K562 (cell line): ENCODE data around the gene CDCA3. TPM values are rescaled to one million over a fixed set of nuclear protein-coding genes. Genes with fewer than 3 reads are reported as not detected.
A peak's percentile ranks its signal among the peaks of the same experiment; 100 is the strongest.

Experiments
- CBFA2T3 ChIP-seq: fragments of 450-650 bp; IDR thresholded peaks from 2 replicates; pipeline ENCODE4 v1.6.1; 2017
- CBX8 ChIP-seq: fragments of 200-600 bp; sonication (generic); IDR thresholded peaks from 2 replicates; pipeline ENCODE4 v1.6.1; 2012; ENCODE audit warnings: borderline replicate concordance, mixed run types, low read depth, mild to moderate bottlenecking, moderate library complexity, mixed read lengths, low read length, control low read depth, inconsistent platforms; ENCODE audit not compliant: poor library complexity, severe bottlenecking; ENCODE audit errors: extremely low read depth
- CHCHD3 ChIP-seq: fragments of 250-450 bp; sonication (Bioruptor Pico); IDR thresholded peaks from 2 replicates; pipeline ENCODE4 v2.1.2; 2022; ENCODE audit warnings: mild to moderate bottlenecking
- ETV6 ChIP-seq, 3 experiments: fragments of 150-350 bp in 1 of 3; sonication (generic) in 1 of 3; formaldehyde crosslinking in 1 of 3; IDR thresholded peaks; 2 replicates each; pipeline versions ENCODE4 v1.6.1 to v1.8.0; 2014 to 2022; ENCODE audit warnings: borderline replicate concordance in 2 of 3, low read depth in 2 of 3, antibody characterized with exemption in 1 of 3, low read length in 1 of 3, mild to moderate bottlenecking in 1 of 3, missing genetic modification reagents in 1 of 3
- FOXA3 ChIP-seq, 2 experiments: fragments of 450-650 bp in 1 of 2; sonication (generic) in 1 of 2; formaldehyde crosslinking; IDR thresholded peaks in 1 of 2; conservative IDR thresholded peaks in 1 of 2; 2 replicates each; pipeline versions ENCODE4 v1.4.0 to v1.8.0; 2020 to 2022; ENCODE audit warnings: mild to moderate bottlenecking in 2 of 2, missing genetic modification reagents in 1 of 2
- JUN ChIP-seq, 2 experiments: sonication (generic) in 1 of 2; formaldehyde crosslinking in 1 of 2; IDR thresholded peaks; 2 replicates each; pipeline versions ENCODE4 v1.6.1 to v1.8.0; 2012 to 2022; ENCODE audit warnings: borderline replicate concordance in 2 of 2, mild to moderate bottlenecking in 2 of 2, improper control_type of control experiment in 1 of 2, low read depth in 1 of 2, low read length in 1 of 2, missing genetic modification reagents in 1 of 2
- MBD2 ChIP-seq: sonication (generic); IDR thresholded peaks from 2 replicates; pipeline ENCODE4 v1.6.1; 2016; ENCODE audit warnings: low read depth, borderline replicate concordance
- NR2C1 ChIP-seq, 2 experiments: fragments of 450-650 bp; IDR thresholded peaks; 2 replicates each; pipeline ENCODE4 v1.6.1; 2017; ENCODE audit warnings: mild to moderate bottlenecking in 2 of 2, antibody characterized with exemption in 1 of 2, inconsistent platforms in 1 of 2, missing compliant biosample characterization in 1 of 2, missing genetic modification characterization in 1 of 2
- TCF7 ChIP-seq: sonication (generic); IDR thresholded peaks from 2 replicates; pipeline ENCODE4 v1.6.1; 2016; ENCODE audit warnings: antibody characterized with exemption, borderline replicate concordance
- U2AF2 ChIP-seq: fragments of 200-400 bp; formaldehyde crosslinking; optimal IDR thresholded peaks from 2 replicates; pipeline ENCODE3; 2017; ENCODE audit warnings: low read depth, mild to moderate bottlenecking, low read length
- ZNF224 ChIP-seq: sonication (generic); formaldehyde crosslinking; IDR thresholded peaks from 2 replicates; pipeline ENCODE4 v1.8.0; 2022; ENCODE audit warnings: mild to moderate bottlenecking, missing genetic modification reagents
- ZNF57 ChIP-seq: fragments of 450-650 bp; formaldehyde crosslinking; IDR thresholded peaks from 2 replicates; pipeline ENCODE4 v1.4.0; 2020; ENCODE audit warnings: mild to moderate bottlenecking, moderate library complexity
- polyA plus RNA-seq, 8 experiments: library from polyadenylated mRNA; depleted of rRNA in 4 of 8; stranded (reverse) in 5 of 8; unstranded in 3 of 8; fragments of >200 nt; fragmentation: Nextera tagmentation in 2 of 8; fragmentation: Illumina TruSeq in 1 of 8; extraction: Ambion mirVana in 2 of 8; extraction: Trizol in 1 of 8; gene quantifications; 2 replicates each; pipeline versions ENCODE4 v1.2.1 to v1.2.3, GENCODE V29; 2011 to 2014; ENCODE audit warnings: inconsistent platforms in 1 of 8, missing spikeins in 1 of 8
- total RNA-seq, 7 experiments: library from RNA; depleted of rRNA in 6 of 7; stranded (reverse); fragments of >200 nt in 6 of 7; fragmentation: Illumina TruSeq in 2 of 7; extraction: Trizol in 2 of 7; gene quantifications; 2 replicates each; pipeline versions ENCODE4 v1.2.1 to v1.2.3, GENCODE V29; 2011 to 2021; ENCODE audit warnings: low replicate concordance in 1 of 7
- TF ChIP-seq, protein P1 (sequence below): fragments of 250-450 bp; sonication (Bioruptor Pico); IDR thresholded peaks from 2 replicates; pipeline ENCODE4 v1.5.0; 2021
- TF ChIP-seq, protein P2 (sequence below): fragments of 450-650 bp; IDR thresholded peaks from 2 replicates; pipeline ENCODE4 v1.6.1; 2016; ENCODE audit warnings: low read depth, mild to moderate bottlenecking, moderate library complexity
- TF ChIP-seq, protein P3 (sequence below): fragments of 250-450 bp; sonication (Bioruptor Pico); IDR thresholded peaks from 2 replicates; pipeline ENCODE4 v1.4.0; 2020; ENCODE audit warnings: mild to moderate bottlenecking
- TF ChIP-seq, protein P4 (sequence below): sonication (generic); formaldehyde crosslinking; IDR thresholded peaks from 2 replicates; pipeline ENCODE4 v1.8.1; 2023; ENCODE audit warnings: missing genetic modification reagents, mild to moderate bottlenecking, borderline replicate concordance

CDCA3 gene
- total and polyA plus RNA-seq, 9 of the 15 experiments (the other 6 are each of a cell fraction or from before 2014, with no cell fraction given) = 24.2 to 80.8 (median 55.1) TPM

DNA sequence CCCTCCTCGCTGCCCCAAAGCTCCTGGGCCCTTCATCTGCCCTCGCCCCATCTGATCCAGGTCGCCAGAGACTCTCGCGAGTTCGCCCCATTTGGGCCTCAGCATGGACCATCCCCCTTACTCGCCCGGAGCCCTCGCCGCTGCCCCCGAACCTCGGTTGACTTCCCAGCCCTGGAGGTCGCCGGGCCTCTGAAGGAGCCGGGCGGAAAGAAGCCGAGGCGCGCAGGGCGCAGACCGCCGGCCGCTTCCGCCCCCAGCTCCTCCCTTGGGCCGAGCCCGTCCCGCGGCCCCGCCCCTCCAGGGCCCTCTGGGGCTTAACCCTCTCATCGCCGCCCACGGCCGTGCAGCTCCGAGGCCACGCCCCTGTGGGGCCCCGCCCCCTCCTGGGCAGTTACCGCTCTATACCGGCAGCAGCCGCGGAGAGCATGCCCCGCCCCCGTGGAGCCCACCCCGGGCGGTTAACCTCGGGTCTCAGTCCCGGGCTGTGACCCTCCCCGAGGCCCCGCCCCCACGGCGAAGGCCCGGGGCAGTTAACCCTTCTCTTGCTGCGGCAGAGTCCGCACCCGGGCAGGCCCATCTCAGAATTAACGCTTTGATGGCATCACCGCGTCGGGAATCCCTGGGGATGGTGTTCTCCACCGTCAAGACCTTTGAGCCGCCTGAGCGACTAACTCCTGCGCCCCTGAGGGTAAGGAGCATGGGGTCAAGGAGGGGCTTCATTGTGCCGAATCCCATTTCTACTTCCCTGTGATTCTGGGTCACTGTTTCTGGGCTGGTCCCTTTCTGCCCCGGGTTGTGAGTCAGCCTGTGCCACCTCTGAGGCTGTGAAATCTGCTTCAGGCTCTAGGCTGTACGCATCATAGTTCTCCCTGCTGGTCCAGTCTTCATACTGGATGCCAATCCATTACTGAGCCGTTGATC, 22.3 kb upstream of the CDCA3 start, which contains the start of gene SPSB2 (continued):
- TF ChIP-seq, protein P1, sequence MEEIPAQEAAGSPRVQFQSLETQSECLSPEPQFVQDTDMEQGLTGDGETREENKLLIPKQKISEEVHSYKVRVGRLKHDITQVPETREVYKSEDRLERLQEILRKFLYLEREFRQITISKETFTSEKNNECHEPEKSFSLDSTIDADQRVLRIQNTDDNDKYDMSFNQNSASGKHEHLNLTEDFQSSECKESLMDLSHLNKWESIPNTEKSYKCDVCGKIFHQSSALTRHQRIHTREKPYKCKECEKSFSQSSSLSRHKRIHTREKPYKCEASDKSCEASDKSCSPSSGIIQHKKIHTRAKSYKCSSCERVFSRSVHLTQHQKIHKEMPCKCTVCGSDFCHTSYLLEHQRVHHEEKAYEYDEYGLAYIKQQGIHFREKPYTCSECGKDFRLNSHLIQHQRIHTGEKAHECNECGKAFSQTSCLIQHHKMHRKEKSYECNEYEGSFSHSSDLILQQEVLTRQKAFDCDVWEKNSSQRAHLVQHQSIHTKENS (CRISPR knock-in tag) = no peak
- TF ChIP-seq ETV6 (IDR thresholded peaks at IDR 0.05; ENCODE audit: borderline replicate concordance in 1 of 2, low read depth in 2 of 2, low read length in 1 of 2) (no peak), ETV6 (CRISPR knock-in tag; IDR thresholded peaks at IDR 0.05; ENCODE audit: borderline replicate concordance) (no peak), U2AF2 (no peak), ZNF224 (CRISPR knock-in tag) (no peak), MBD2 (no peak; the same call in 1 of the 2 replicates), ZNF57 (no peak), NR2C1 (IDR thresholded peaks at IDR 0.05) (peak; percentile 28; the same call in 1 of the 2 replicates), NR2C1 (tag; IDR thresholded peaks at IDR 0.05) (0 out of 2 replicates have a peak, but pooled peaks have one; percentile 40), JUN (IDR thresholded peaks at IDR 0.05; ENCODE audit: borderline replicate concordance, low read depth, low read length) (no peak), JUN (CRISPR knock-in tag; IDR thresholded peaks at IDR 0.05; ENCODE audit: borderline replicate concordance) (no peak), CBFA2T3 (no peak), FOXA3 (CRISPR knock-in tag; conservative IDR thresholded peaks at IDR 0.05 in 1 of 2, IDR thresholded peaks at IDR 0.05 in 1 of 2) (no peak), CBX8 (no peak), CHCHD3 (CRISPR knock-in tag) (no peak), TCF7 (no peak)
- TF ChIP-seq, protein P2, sequence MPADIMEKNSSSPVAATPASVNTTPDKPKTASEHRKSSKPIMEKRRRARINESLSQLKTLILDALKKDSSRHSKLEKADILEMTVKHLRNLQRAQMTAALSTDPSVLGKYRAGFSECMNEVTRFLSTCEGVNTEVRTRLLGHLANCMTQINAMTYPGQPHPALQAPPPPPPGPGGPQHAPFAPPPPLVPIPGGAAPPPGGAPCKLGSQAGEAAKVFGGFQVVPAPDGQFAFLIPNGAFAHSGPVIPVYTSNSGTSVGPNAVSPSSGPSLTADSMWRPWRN = no peak
- TF ChIP-seq, protein P3, sequence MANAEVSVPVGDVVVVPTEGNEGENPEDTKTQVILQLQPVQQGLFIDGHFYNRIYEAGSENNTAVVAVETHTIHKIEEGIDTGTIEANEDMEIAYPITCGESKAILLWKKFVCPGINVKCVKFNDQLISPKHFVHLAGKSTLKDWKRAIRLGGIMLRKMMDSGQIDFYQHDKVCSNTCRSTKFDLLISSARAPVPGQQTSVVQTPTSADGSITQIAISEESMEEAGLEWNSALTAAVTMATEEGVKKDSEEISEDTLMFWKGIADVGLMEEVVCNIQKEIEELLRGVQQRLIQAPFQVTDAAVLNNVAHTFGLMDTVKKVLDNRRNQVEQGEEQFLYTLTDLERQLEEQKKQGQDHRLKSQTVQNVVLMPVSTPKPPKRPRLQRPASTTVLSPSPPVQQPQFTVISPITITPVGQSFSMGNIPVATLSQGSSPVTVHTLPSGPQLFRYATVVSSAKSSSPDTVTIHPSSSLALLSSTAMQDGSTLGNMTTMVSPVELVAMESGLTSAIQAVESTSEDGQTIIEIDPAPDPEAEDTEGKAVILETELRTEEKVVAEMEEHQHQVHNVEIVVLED = no peak
- TF ChIP-seq, protein P4, sequence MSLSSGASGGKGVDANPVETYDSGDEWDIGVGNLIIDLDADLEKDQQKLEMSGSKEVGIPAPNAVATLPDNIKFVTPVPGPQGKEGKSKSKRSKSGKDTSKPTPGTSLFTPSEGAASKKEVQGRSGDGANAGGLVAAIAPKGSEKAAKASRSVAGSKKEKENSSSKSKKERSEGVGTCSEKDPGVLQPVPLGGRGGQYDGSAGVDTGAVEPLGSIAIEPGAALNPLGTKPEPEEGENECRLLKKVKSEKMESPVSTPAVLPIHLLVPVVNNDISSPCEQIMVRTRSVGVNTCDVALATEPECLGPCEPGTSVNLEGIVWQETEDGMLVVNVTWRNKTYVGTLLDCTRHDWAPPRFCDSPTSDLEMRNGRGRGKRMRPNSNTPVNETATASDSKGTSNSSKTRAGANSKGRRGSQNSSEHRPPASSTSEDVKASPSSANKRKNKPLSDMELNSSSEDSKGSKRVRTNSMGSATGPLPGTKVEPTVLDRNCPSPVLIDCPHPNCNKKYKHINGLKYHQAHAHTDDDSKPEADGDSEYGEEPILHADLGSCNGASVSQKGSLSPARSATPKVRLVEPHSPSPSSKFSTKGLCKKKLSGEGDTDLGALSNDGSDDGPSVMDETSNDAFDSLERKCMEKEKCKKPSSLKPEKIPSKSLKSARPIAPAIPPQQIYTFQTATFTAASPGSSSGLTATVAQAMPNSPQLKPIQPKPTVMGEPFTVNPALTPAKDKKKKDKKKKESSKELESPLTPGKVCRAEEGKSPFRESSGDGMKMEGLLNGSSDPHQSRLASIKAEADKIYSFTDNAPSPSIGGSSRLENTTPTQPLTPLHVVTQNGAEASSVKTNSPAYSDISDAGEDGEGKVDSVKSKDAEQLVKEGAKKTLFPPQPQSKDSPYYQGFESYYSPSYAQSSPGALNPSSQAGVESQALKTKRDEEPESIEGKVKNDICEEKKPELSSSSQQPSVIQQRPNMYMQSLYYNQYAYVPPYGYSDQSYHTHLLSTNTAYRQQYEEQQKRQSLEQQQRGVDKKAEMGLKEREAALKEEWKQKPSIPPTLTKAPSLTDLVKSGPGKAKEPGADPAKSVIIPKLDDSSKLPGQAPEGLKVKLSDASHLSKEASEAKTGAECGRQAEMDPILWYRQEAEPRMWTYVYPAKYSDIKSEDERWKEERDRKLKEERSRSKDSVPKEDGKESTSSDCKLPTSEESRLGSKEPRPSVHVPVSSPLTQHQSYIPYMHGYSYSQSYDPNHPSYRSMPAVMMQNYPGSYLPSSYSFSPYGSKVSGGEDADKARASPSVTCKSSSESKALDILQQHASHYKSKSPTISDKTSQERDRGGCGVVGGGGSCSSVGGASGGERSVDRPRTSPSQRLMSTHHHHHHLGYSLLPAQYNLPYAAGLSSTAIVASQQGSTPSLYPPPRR (CRISPR knock-in tag) = no peak
